ENCODE measurements around the gene SHANK1.

The SHANK1 gene

GRCh38 chr19:50662651-50663481 is 56.7 kb downstream of the SHANK1 start:
- no peak for DNase-seq (ENCODE audit: low read depth)
- no peak for TF ChIP-seq CTCF (IDR thresholded peaks at IDR 0.05; ENCODE audit: low read depth, low read length, missing control alignments)
- no peak overlapping the region for H3K4me3 ChIP-seq (ENCODE audit: low read depth, low read length)

- H3K4me3 ChIP-seq (ENCODE audit: low read depth, low read length) = no peak overlapping the region
- TF ChIP-seq CTCF (IDR thresholded peaks at IDR 0.05; ENCODE audit: low read depth, low read length, missing control alignments) = no peak
- no peak for DNase-seq (ENCODE audit: low read depth)
Measured at GRCh38 chr19:50661766-50662650, 57.6 kb downstream of the SHANK1 start.

- TF ChIP-seq CTCF (IDR thresholded peaks at IDR 0.05; ENCODE audit: low read depth, low read length, missing control alignments) = no peak
- H3K4me3 ChIP-seq (ENCODE audit: low read depth, low read length) = no peak overlapping the region
- no peak for DNase-seq (ENCODE audit: low read depth)
Measured at GRCh38 chr19:50661023-50661422, 58.6 kb downstream of the SHANK1 start.

GRCh38 chr19:50660088-50660366 is 59.6 kb downstream of the SHANK1 start:
- no peak for DNase-seq (ENCODE audit: low read depth)
- H3K4me3 ChIP-seq (ENCODE audit: low read depth, low read length) = no peak overlapping the region
- TF ChIP-seq CTCF (IDR thresholded peaks at IDR 0.05; ENCODE audit: low read depth, low read length, missing control alignments) = no peak

GRCh38 chr19:50659318-50660087 is 60.1 kb downstream of the SHANK1 start:
- DNase-seq (ENCODE audit: low read depth) = no peak
- H3K4me3 ChIP-seq (ENCODE audit: low read depth, low read length) = no peak overlapping the region
- TF ChIP-seq CTCF (IDR thresholded peaks at IDR 0.05; ENCODE audit: low read depth, low read length, missing control alignments) = no peak

- TF ChIP-seq CTCF (IDR thresholded peaks at IDR 0.05; ENCODE audit: low read depth, low read length, missing control alignments) = no peak
- H3K4me3 ChIP-seq (ENCODE audit: low read depth, low read length) = peak overlapping the region; percentile 18; the same call in 1 of the 2 replicates
- DNase-seq (ENCODE audit: low read depth) = no peak
Measured at GRCh38 chr19:50658441-50659317, 60.9 kb downstream of the SHANK1 start.
